CD14-positive monocyte (primary cell): ENCODE results near the gene OR4C45. TPM values are rescaled to one million over a fixed set of nuclear protein-coding genes. Genes with fewer than 3 reads are reported as not detected.
"Not testable (repeated sequence)": the region's sequence is repeated elsewhere in the genome, so short reads cannot be mapped to it uniquely, and the experiment has no call there.

Experiments
- DNase-seq, 3 donors: peaks; one replicate each; pipeline ENCODE4 v3.0.0-alpha.2; 2011 to 2022
- H2AFZ ChIP-seq: 2 replicates; pipeline ENCODE4 v1.6.0; 2012; ENCODE audit warnings: mild to moderate bottlenecking, low read depth, low read length, inconsistent platforms; ENCODE audit not compliant: insufficient read depth, poor library complexity, severe bottlenecking
- H3K27ac ChIP-seq, 2 donors: 1 replicate in 1 of 2; 2 replicates in 1 of 2; pipeline ENCODE4 v1.5.1; 2012 to 2013; ENCODE audit warnings: low read length in 2 of 2, control low read depth in 1 of 2, inconsistent platforms in 1 of 2, low read depth in 1 of 2, mild to moderate bottlenecking in 1 of 2
- H3K27me3 ChIP-seq, 2 donors: one replicate each; pipeline versions ENCODE4 v1.6.0 to v1.6.1; 2011 to 2013; ENCODE audit warnings: low read length in 2 of 2; ENCODE audit not compliant: control insufficient read depth in 2 of 2, insufficient read depth in 2 of 2
- H3K36me3 ChIP-seq, 2 donors: replicated peaks in 1 of 2; 1 replicate in 1 of 2; 2 replicates in 1 of 2; pipeline versions ENCODE4 v1.5.1 to v1.6.1; 2012 to 2013; ENCODE audit warnings: low read length in 2 of 2, control low read depth in 1 of 2, inconsistent platforms in 1 of 2, mild to moderate bottlenecking in 1 of 2; ENCODE audit not compliant: insufficient read depth in 2 of 2, control insufficient read depth in 1 of 2
- H3K4me1 ChIP-seq, 2 donors: 1 replicate in 1 of 2; 2 replicates in 1 of 2; pipeline versions ENCODE4 v1.5.1 to v1.6.1; 2012 to 2013; ENCODE audit warnings: low read length in 2 of 2, control low read depth in 1 of 2, inconsistent platforms in 1 of 2, mild to moderate bottlenecking in 1 of 2, moderate library complexity in 1 of 2; ENCODE audit not compliant: insufficient read depth in 2 of 2, control insufficient read depth in 1 of 2
- H3K4me2 ChIP-seq: replicated peaks from 2 replicates; pipeline ENCODE3; 2012; ENCODE audit warnings: low read length, moderate library complexity, mild to moderate bottlenecking; ENCODE audit not compliant: poor library complexity, severe bottlenecking; ENCODE audit errors: extremely low read depth
- H3K4me3 ChIP-seq, 3 experiments: fragments of 200-600 bp in 1 of 3; sonication (generic) in 1 of 3; replicated peaks in 1 of 3; 1 replicate in 2 of 3; 2 replicates in 1 of 3; pipeline ENCODE4 v1.5.1; 2011 to 2013; ENCODE audit warnings: low read length in 3 of 3, mild to moderate bottlenecking in 3 of 3, control low read depth in 2 of 3, low read depth in 2 of 3, inconsistent platforms in 1 of 3, moderate library complexity in 1 of 3
- H3K79me2 ChIP-seq: 2 replicates; pipeline ENCODE4 v1.6.0; 2012; ENCODE audit warnings: mild to moderate bottlenecking, control low read depth, inconsistent platforms, low read length, moderate library complexity; ENCODE audit not compliant: insufficient read depth
- H3K9ac ChIP-seq: 2 replicates; pipeline ENCODE4 v1.6.0; 2017; ENCODE audit warnings: low read length, mild to moderate bottlenecking; ENCODE audit not compliant: insufficient read depth, poor library complexity, severe bottlenecking
- H3K9me3 ChIP-seq, 2 donors: replicated peaks in 1 of 2; 1 replicate in 1 of 2; 2 replicates in 1 of 2; pipeline versions ENCODE4 v1.5.1 to v1.6.1; 2012 to 2013; ENCODE audit warnings: low read length in 2 of 2, control low read depth in 1 of 2; ENCODE audit not compliant: control insufficient read depth in 1 of 2, insufficient read depth in 1 of 2
- H4K20me1 ChIP-seq: 2 replicates; pipeline ENCODE4 v1.6.0; 2012; ENCODE audit warnings: mild to moderate bottlenecking, low read length, control low read depth, moderate library complexity; ENCODE audit not compliant: insufficient read depth
- H3K27ac Mint-ChIP-seq, 7 donors: one replicate each; pipeline ENCODE4 v1.8.0; 2020; ENCODE audit warnings: mild to moderate bottlenecking in 7 of 7, mixed read lengths in 7 of 7, moderate library complexity in 6 of 7, inconsistent platforms in 2 of 7
- H3K27me3 Mint-ChIP-seq, 3 donors: one replicate each; pipeline ENCODE4 v1.8.0; 2021 to 2022; ENCODE audit warnings: low read depth in 3 of 3, mild to moderate bottlenecking in 3 of 3, mixed read lengths in 3 of 3, moderate library complexity in 3 of 3, inconsistent platforms in 1 of 3
- H3K36me3 Mint-ChIP-seq, 2 donors: one replicate each; pipeline ENCODE4 v1.8.0; 2020; ENCODE audit warnings: mixed read lengths in 2 of 2, inconsistent platforms in 1 of 2, mild to moderate bottlenecking in 1 of 2
- H3K4me1 Mint-ChIP-seq: one replicate; pipeline ENCODE4 v1.8.0; 2020; ENCODE audit warnings: mild to moderate bottlenecking, mixed read lengths
- H3K4me3 Mint-ChIP-seq, 2 donors: one replicate each; pipeline ENCODE4 v1.8.0; 2020; ENCODE audit warnings: mild to moderate bottlenecking in 2 of 2, mixed read lengths in 2 of 2, moderate library complexity in 1 of 2
- H3K9me3 Mint-ChIP-seq, 7 donors: one replicate each; pipeline ENCODE4 v1.8.0; 2020 to 2022; ENCODE audit warnings: mixed read lengths in 7 of 7, mild to moderate bottlenecking in 6 of 7, moderate library complexity in 6 of 7, inconsistent platforms in 2 of 7
- WGBS: methylation state at CpG from one replicate; pipeline ENCODE4 v1.1.5; 2013; ENCODE audit warnings: missing lambda C conversion rate; ENCODE audit not compliant: insufficient coverage; 5-methylcytosine and 5-hydroxymethylcytosine counted together
- intact Hi-C, 2 donors: fragments of 100-400 bp; cut with micrococcal nuclease; formaldehyde crosslinking; loops; one replicate each; pipeline versions ENCODE4 v1.15.0 to v1.15.1; 2023
- polyA plus RNA-seq, 3 donors: library from polyadenylated mRNA; depleted of rRNA in 1 of 3; unstranded in 2 of 3; stranded (reverse) in 1 of 3; fragments of 300-500 nt in 2 of 3; fragments of >200 nt in 1 of 3; fragmentation: Illumina TruSeq in 2 of 3; gene quantifications; 1 replicate in 2 of 3; 2 replicates in 1 of 3; pipeline ENCODE4 v1.2.3, GENCODE V29; 2012 to 2021
- TF ChIP-seq, protein P1 (sequence below): fragments of 200-600 bp; IDR thresholded peaks from one replicate; pipeline ENCODE4 v1.8.0; 2022; ENCODE audit warnings: antibody characterized with exemption, mild to moderate bottlenecking

Gene OR4C45
- polyA plus RNA-seq, 3 donors, result not detected

DNA sequence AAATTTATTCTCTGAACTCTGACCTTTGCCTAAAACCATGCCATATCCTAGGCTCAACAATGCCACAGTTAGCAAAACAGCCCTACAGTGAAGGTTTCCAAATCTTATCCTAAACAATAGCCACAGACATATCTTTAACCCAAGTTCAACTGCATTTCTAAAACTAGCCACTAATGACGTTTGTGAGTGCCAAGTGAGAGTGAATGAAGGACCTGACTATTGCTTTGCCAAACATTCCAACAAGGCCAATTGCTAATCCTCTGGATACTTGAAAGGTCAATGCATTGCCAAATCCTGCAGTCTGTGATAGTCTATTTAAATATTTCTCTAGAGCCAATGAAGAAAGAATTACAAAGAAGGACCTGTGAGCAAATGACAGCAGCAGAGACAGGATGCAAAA, 2.5 kb upstream of the OR4C45 start:
- H3K27me3 Mint-ChIP-seq, result no peaks in the 10 kb centered on the region
- Histone ChIP-seq H3K9me3 (peaks cover 25 to 27% of the 10 kb centered on the region in 2 donors), H3K4me2 (no peak overlapping the region), H3K4me3 (no peak overlapping the region), H3K27ac (no peak overlapping the region), H3K36me3 (no peaks in the 10 kb centered on the region), H2AFZ (no peak overlapping the region), H3K9ac (no peak overlapping the region), H3K27me3 (no peaks in the 10 kb centered on the region), H3K4me1 (no peaks in the 10 kb centered on the region), H4K20me1 (no peaks in the 10 kb centered on the region), H3K79me2 (no peaks in the 10 kb centered on the region)
- no peaks in the 10 kb centered on the region for H3K36me3 Mint-ChIP-seq
- H3K27ac Mint-ChIP-seq, result no peak overlapping the region
- TF ChIP-seq, protein P1, sequence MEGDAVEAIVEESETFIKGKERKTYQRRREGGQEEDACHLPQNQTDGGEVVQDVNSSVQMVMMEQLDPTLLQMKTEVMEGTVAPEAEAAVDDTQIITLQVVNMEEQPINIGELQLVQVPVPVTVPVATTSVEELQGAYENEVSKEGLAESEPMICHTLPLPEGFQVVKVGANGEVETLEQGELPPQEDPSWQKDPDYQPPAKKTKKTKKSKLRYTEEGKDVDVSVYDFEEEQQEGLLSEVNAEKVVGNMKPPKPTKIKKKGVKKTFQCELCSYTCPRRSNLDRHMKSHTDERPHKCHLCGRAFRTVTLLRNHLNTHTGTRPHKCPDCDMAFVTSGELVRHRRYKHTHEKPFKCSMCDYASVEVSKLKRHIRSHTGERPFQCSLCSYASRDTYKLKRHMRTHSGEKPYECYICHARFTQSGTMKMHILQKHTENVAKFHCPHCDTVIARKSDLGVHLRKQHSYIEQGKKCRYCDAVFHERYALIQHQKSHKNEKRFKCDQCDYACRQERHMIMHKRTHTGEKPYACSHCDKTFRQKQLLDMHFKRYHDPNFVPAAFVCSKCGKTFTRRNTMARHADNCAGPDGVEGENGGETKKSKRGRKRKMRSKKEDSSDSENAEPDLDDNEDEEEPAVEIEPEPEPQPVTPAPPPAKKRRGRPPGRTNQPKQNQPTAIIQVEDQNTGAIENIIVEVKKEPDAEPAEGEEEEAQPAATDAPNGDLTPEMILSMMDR, result no peak
- intact Hi-C loops, result no loop called here
- no peak overlapping the region for H3K4me3 Mint-ChIP-seq
- peaks cover 6 to 28% (median 23%) of the 10 kb centered on the region in 7 donors for H3K9me3 Mint-ChIP-seq
- DNase-seq, result no peak
- H3K4me1 Mint-ChIP-seq, result no peaks in the 10 kb centered on the region
- no CpG with 5 or more reads among the region's 1 CpG for WGBS

DNA sequence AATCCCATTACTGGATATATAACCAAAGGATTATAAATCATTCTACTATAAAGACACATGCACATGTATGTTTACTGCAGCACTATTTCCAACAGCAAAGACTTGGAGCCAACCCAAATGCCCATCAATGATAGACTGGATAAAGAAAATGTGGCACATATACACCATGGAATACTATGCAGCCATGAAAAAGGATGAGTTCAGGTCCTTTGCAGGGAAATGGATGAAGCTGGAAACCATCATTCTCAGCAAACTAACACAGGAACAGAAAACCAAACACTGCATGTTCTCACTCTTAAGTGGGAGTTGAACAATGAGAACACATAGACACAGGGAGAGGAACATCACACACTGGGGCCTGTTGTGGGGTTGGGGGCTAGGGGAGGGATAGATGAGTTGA, 3.6 kb downstream of the OR4C45 start:
- not testable (repeated sequence) for H3K27ac Mint-ChIP-seq, DNase-seq
- H3K9me3 Mint-ChIP-seq, result peaks cover 0 to 22% (median 6%) of the 10 kb centered on the region in 7 donors

More for the DNA sequence above, 3.6 kb downstream of the OR4C45 start:
- H3K9ac ChIP-seq, H3K27me3 Mint-ChIP-seq, H3K4me3 Mint-ChIP-seq, H3K27me3 ChIP-seq, intact Hi-C loops, H3K4me2 ChIP-seq, H3K4me3 ChIP-seq, H3K4me1 Mint-ChIP-seq, H3K27ac ChIP-seq, H3K79me2 ChIP-seq, H3K36me3 ChIP-seq, H2AFZ ChIP-seq, H4K20me1 ChIP-seq, H3K36me3 Mint-ChIP-seq, H3K4me1 ChIP-seq: not testable (repeated sequence)
- peaks cover 4 to 23% of the 10 kb centered on the region in 2 donors for H3K9me3 ChIP-seq
